ENCODE data around the gene AQP3. TPM values are rescaled to one million over a fixed set of nuclear protein-coding genes. Genes with fewer than 3 reads are reported as not detected.

The AQP3 gene
- total and polyA plus RNA-seq, 2 of the 13 experiments (the other 11 are each of a cell fraction or from before 2014, with no cell fraction given): 1.4 to 5.5 TPM

- TF ChIP-seq, protein P1, sequence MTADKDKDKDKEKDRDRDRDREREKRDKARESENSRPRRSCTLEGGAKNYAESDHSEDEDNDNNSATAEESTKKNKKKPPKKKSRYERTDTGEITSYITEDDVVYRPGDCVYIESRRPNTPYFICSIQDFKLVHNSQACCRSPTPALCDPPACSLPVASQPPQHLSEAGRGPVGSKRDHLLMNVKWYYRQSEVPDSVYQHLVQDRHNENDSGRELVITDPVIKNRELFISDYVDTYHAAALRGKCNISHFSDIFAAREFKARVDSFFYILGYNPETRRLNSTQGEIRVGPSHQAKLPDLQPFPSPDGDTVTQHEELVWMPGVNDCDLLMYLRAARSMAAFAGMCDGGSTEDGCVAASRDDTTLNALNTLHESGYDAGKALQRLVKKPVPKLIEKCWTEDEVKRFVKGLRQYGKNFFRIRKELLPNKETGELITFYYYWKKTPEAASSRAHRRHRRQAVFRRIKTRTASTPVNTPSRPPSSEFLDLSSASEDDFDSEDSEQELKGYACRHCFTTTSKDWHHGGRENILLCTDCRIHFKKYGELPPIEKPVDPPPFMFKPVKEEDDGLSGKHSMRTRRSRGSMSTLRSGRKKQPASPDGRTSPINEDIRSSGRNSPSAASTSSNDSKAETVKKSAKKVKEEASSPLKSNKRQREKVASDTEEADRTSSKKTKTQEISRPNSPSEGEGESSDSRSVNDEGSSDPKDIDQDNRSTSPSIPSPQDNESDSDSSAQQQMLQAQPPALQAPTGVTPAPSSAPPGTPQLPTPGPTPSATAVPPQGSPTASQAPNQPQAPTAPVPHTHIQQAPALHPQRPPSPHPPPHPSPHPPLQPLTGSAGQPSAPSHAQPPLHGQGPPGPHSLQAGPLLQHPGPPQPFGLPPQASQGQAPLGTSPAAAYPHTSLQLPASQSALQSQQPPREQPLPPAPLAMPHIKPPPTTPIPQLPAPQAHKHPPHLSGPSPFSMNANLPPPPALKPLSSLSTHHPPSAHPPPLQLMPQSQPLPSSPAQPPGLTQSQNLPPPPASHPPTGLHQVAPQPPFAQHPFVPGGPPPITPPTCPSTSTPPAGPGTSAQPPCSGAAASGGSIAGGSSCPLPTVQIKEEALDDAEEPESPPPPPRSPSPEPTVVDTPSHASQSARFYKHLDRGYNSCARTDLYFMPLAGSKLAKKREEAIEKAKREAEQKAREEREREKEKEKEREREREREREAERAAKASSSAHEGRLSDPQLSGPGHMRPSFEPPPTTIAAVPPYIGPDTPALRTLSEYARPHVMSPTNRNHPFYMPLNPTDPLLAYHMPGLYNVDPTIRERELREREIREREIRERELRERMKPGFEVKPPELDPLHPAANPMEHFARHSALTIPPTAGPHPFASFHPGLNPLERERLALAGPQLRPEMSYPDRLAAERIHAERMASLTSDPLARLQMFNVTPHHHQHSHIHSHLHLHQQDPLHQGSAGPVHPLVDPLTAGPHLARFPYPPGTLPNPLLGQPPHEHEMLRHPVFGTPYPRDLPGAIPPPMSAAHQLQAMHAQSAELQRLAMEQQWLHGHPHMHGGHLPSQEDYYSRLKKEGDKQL (CRISPR knock-in tag; IDR thresholded peaks at IDR 0.05; ENCODE audit: low read depth): no peak
- TF ChIP-seq ZNF329 (CRISPR knock-in tag; IDR thresholded peaks at IDR 0.05; ENCODE audit: low read depth) (no peak), PHF21A (CRISPR knock-in tag; IDR thresholded peaks at IDR 0.05) (0 out of 2 replicates have a peak, but pooled peaks have one; percentile 30), GLI4 (CRISPR knock-in tag; IDR thresholded peaks at IDR 0.05; ENCODE audit: borderline replicate concordance) (no peak), ZBTB7A (CRISPR knock-in tag; IDR thresholded peaks at IDR 0.05) (no peak), MXD4 (CRISPR knock-in tag; IDR thresholded peaks at IDR 0.05) (peak; percentile 100), ZFP37 (CRISPR knock-in tag; IDR thresholded peaks at IDR 0.05; ENCODE audit: borderline replicate concordance) (peak; percentile 23; the same call in 1 of the 2 replicates), KLF12 (CRISPR knock-in tag; IDR thresholded peaks at IDR 0.05; ENCODE audit: borderline replicate concordance) (no peak), PHF5A (CRISPR knock-in tag; IDR thresholded peaks at IDR 0.05; ENCODE audit: low read depth, unreplicated experiment) (no peak), REXO4 (CRISPR knock-in tag; IDR thresholded peaks at IDR 0.05; ENCODE audit: borderline replicate concordance) (no peak), FOXK1 (CRISPR knock-in tag; IDR thresholded peaks at IDR 0.05; ENCODE audit: borderline replicate concordance, low read depth) (peak; percentile 88; the same call in 1 of the 2 replicates), PHB2 (IDR thresholded peaks at IDR 0.05; ENCODE audit: partially characterized antibody) (no peak), GPBP1L1 (CRISPR knock-in tag; IDR thresholded peaks at IDR 0.05) (no peak), NR2F1 (CRISPR knock-in tag; IDR thresholded peaks at IDR 0.05) (no peak), ARID2 (CRISPR knock-in tag; IDR thresholded peaks at IDR 0.05; ENCODE audit: borderline replicate concordance) (no peak), HMGA1 (CRISPR knock-in tag; conservative IDR thresholded peaks at IDR 0.05) (no peak), TAF15 (IDR thresholded peaks at IDR 0.05; ENCODE audit: low read depth, low read length, poor library complexity, severe bottlenecking) (no peak), ZFP91 (CRISPR knock-in tag; IDR thresholded peaks at IDR 0.05; ENCODE audit: borderline replicate concordance) (peak; percentile 76; the same call in 1 of the 2 replicates), RARG (CRISPR knock-in tag; IDR thresholded peaks at IDR 0.05; ENCODE audit: low read depth) (no peak), YEATS4 (CRISPR knock-in tag; IDR thresholded peaks at IDR 0.05; ENCODE audit: borderline replicate concordance) (peak; percentile 90; the same call in 1 of the 2 replicates), HNF4A (CRISPR knock-in tag; IDR thresholded peaks at IDR 0.05) (0 out of 2 replicates have a peak, but pooled peaks have one; percentile 5), MED1 (CRISPR knock-in tag; IDR thresholded peaks at IDR 0.05) (no peak)
Observed at GRCh38 chr9:33473643-33474352, 26.4 kb upstream of the AQP3 start, which contains the start of gene NOL6 (continued).

Measured in HepG2 (cell line).